ENCODE data around the gene MRPL27. TPM values are rescaled to one million over a fixed set of nuclear protein-coding genes. Genes with fewer than 3 reads are reported as not detected.

MRPL27 gene
- total RNA-seq, 2 experiments from 2014 or later, result 54.6 to 55.8 TPM

GRCh38 chr17:50348522-50349242 is 24.3 kb downstream of the MRPL27 start:
- Mint-ChIP-seq H3K27ac (peak overlapping the region; percentile 65), H3K9me3 (no peaks in the 10 kb centered on the region), H3K36me3 (ENCODE audit: low read depth) (peaks cover 3% of the 10 kb centered on the region), H3K4me3 (peak overlapping the region; percentile 91), H3K4me1 (ENCODE audit: low read depth) (peaks cover 33% of the 10 kb centered on the region), H3K27me3 (no peaks in the 10 kb centered on the region)
- TF ChIP-seq CTCF (IDR thresholded peaks at IDR 0.05), result no peak
- DNase-seq, result no peak
- ChIA-PET POLR2A (interaction anchor here (0.8 to 5.3 kb wide), 6 partner anchors 12 to 119 kb away, joined by 3 to 69 read pairs (median 5); partner anchors contain the start of genes EME1 and MRPL27), CTCF (interaction anchor here (2.3 to 4.8 kb wide), 3 partner anchors 12 to 254 kb away, joined by 6 to 69 read pairs (median 8); partner anchors contain the start of genes LRRC59 and PDK2)
- intact Hi-C loops (cut with micrococcal nuclease), result no loop called here
- ATAC-seq, result no peak

GRCh38 chr17:50347894-50348291 is 25.1 kb downstream of the MRPL27 start:
- peak overlapping the region; percentile 91 for H3K4me3 Mint-ChIP-seq
- POLR2A ChIA-PET, result interaction anchor here (1.0 to 5.3 kb wide), 5 partner anchors 13 to 131 kb away, joined by 3 to 69 read pairs (median 6); partner anchors contain the start of genes EME1, MRPL27 and RSAD1

GRCh38 chr17:50347117-50347893 is 25.7 kb downstream of the MRPL27 start:
- TF ChIP-seq CTCF (IDR thresholded peaks at IDR 0.05), result no peak
- no peak for DNase-seq
- intact Hi-C loops (cut with micrococcal nuclease), result no loop called here
- CTCF ChIA-PET, result interaction anchor here (1.6 to 4.8 kb wide), 4 partner anchors 14 to 253 kb away, joined by 6 to 69 read pairs (median 6); partner anchors contain the start of genes LRRC59 and PDK2
- Mint-ChIP-seq H3K4me3 (peak overlapping the region; percentile 91), H3K9me3 (no peaks in the 10 kb centered on the region), H3K4me1 (ENCODE audit: low read depth) (peaks cover 33% of the 10 kb centered on the region), H3K27me3 (no peaks in the 10 kb centered on the region), H3K36me3 (ENCODE audit: low read depth) (no peaks in the 10 kb centered on the region), H3K27ac (peak overlapping the region; percentile 89)
- ATAC-seq, result no peak
- POLR2A ChIA-PET, result interaction anchor here (1.0 to 5.3 kb wide), 10 partner anchors 8 to 131 kb away, joined by 3 to 69 read pairs (median 8); partner anchors contain the start of genes EME1, LRRC59, MRPL27 and RSAD1

More at GRCh38 chr17:50347894-50348291, 25.1 kb downstream of the MRPL27 start:
- H3K36me3 Mint-ChIP-seq (ENCODE audit: low read depth), result no peaks in the 10 kb centered on the region
- H3K27me3 Mint-ChIP-seq, result no peaks in the 10 kb centered on the region
- DNase-seq, result no peak
- ATAC-seq, result no peak
- no peak for TF ChIP-seq CTCF (IDR thresholded peaks at IDR 0.05)
- CTCF ChIA-PET, result interaction anchor here (1.6 to 4.8 kb wide), 4 partner anchors 13 to 254 kb away, joined by 6 to 69 read pairs (median 6); partner anchors contain the start of genes LRRC59 and PDK2
- intact Hi-C loops (cut with micrococcal nuclease), result no loop called here
- peak overlapping the region; percentile 65 for H3K27ac Mint-ChIP-seq
- peaks cover 33% of the 10 kb centered on the region for H3K4me1 Mint-ChIP-seq (ENCODE audit: low read depth)
- H3K9me3 Mint-ChIP-seq, result no peaks in the 10 kb centered on the region

- ATAC-seq (peak; percentile 62), DNase-seq (peak; percentile 69)
- H3K4me1 Mint-ChIP-seq (ENCODE audit: low read depth), result peaks cover 33% of the 10 kb centered on the region
- CTCF ChIA-PET, result interaction anchor here (0.9 to 4.8 kb wide), 5 partner anchors 14 to 252 kb away, joined by 3 to 69 read pairs (median 6); partner anchors contain the start of genes LRRC59 and PDK2
- intact Hi-C loops (cut with micrococcal nuclease), result no loop called here
- no peak for TF ChIP-seq CTCF (IDR thresholded peaks at IDR 0.05)
- no peaks in the 10 kb centered on the region for H3K27me3 Mint-ChIP-seq
- POLR2A ChIA-PET, result interaction anchor here (0.6 to 5.3 kb wide), 15 partner anchors 9 to 199 kb away, joined by 3 to 69 read pairs (median 6); partner anchors contain the start of genes EME1, LRRC59, MRPL27 and RSAD1
- H3K27ac Mint-ChIP-seq, result peak overlapping the region; percentile 89
- no peaks in the 10 kb centered on the region for H3K9me3 Mint-ChIP-seq
- peak overlapping the region; percentile 91 for H3K4me3 Mint-ChIP-seq
- no peaks in the 10 kb centered on the region for H3K36me3 Mint-ChIP-seq (ENCODE audit: low read depth)
Measured at GRCh38 chr17:50346313-50347116, 26.5 kb downstream of the MRPL27 start.
